ES-I3 (cell line): ENCODE measurements around the gene AFMID.
"Not testable (repeated sequence)": the region's sequence is repeated elsewhere in the genome, so short reads cannot be mapped to it uniquely, and the experiment has no call there.

Source experiments
- H3K36me3 ChIP-seq: 2 replicates; pipeline ENCODE4 v1.6.1; 2013; ENCODE audit warnings: mild to moderate bottlenecking, low read length, control low read depth, moderate library complexity; ENCODE audit not compliant: insufficient read depth
- H3K4me1 ChIP-seq: 2 replicates; pipeline ENCODE4 v1.6.1; 2013; ENCODE audit warnings: mild to moderate bottlenecking, control low read depth, low read length; ENCODE audit not compliant: insufficient read depth
- H3K9ac ChIP-seq: 2 replicates; pipeline ENCODE4 v1.6.1; 2013; ENCODE audit warnings: low read depth, mild to moderate bottlenecking, low read length, moderate library complexity
- H3K9me3 ChIP-seq: 2 replicates; pipeline ENCODE4 v1.6.1; 2013; ENCODE audit warnings: mild to moderate bottlenecking, low read length, moderate library complexity; ENCODE audit not compliant: control insufficient read depth, insufficient read depth

Gene AFMID

GRCh38 chr17:78252701-78253635 is 65.8 kb downstream of the AFMID start:
- no peaks in the 10 kb centered on the region for H3K36me3 ChIP-seq
- no peak overlapping the region for H3K9ac ChIP-seq
- no peaks in the 10 kb centered on the region for H3K9me3 ChIP-seq
- peaks cover 26% of the 10 kb centered on the region for H3K4me1 ChIP-seq

- Histone ChIP-seq H3K9ac (peak overlapping the region; percentile 85), H3K4me1 (peaks cover 31% of the 10 kb centered on the region)
- H3K9me3 ChIP-seq, H3K36me3 ChIP-seq: not testable (repeated sequence)
These were observed 66.4 kb downstream of the AFMID start for GRCh38 chr17:78253636-78253945.

DNA sequence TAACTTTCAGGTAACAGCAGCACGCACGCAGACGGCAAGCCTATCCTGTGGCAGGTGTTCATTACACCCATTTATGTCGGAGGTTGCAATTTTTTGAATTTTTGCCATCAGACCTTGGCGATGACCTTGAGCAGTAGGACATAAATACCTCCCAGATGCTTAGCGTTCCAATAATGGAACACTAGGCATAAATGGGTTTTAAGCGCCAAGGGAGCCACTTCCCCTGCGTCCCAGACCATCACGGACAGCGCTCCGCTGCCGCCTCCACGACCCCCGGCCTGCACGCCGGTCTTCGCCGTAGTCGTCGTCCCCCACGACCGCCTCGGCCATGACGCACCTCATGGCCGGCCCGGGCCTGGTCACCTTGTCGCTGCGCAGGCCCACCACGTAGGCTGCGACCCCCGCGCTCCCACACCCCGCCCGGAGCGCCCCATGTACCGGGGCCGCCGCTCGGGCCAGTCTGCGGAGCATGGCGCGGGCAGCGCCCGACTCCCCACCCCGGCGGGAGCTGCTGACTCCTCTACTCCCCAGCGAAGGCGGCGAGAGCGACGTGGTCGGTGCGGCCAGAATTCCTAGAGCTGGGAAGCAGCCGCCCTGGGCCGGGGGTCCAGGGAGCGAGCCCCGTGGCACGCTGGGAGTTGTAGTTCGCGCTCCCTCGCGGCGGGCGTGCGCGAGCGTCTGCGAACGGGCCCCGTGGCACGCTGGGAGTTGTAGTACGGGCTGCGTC is 66.9 kb downstream of the AFMID start:
- peaks cover 36% of the 10 kb centered on the region for H3K4me1 ChIP-seq
- H3K9ac ChIP-seq, result peak overlapping the region; percentile 85
- no peaks in the 10 kb centered on the region for H3K36me3 ChIP-seq

GRCh38 chr17:78255029-78255656 is 68.0 kb downstream of the AFMID start:
- H3K4me1 ChIP-seq, result peaks cover 38% of the 10 kb centered on the region
- H3K36me3 ChIP-seq, result no peaks in the 10 kb centered on the region
- H3K9me3 ChIP-seq, result no peaks in the 10 kb centered on the region

More for the DNA sequence above, 66.9 kb downstream of the AFMID start:
- no peaks in the 10 kb centered on the region for H3K9me3 ChIP-seq

DNA sequence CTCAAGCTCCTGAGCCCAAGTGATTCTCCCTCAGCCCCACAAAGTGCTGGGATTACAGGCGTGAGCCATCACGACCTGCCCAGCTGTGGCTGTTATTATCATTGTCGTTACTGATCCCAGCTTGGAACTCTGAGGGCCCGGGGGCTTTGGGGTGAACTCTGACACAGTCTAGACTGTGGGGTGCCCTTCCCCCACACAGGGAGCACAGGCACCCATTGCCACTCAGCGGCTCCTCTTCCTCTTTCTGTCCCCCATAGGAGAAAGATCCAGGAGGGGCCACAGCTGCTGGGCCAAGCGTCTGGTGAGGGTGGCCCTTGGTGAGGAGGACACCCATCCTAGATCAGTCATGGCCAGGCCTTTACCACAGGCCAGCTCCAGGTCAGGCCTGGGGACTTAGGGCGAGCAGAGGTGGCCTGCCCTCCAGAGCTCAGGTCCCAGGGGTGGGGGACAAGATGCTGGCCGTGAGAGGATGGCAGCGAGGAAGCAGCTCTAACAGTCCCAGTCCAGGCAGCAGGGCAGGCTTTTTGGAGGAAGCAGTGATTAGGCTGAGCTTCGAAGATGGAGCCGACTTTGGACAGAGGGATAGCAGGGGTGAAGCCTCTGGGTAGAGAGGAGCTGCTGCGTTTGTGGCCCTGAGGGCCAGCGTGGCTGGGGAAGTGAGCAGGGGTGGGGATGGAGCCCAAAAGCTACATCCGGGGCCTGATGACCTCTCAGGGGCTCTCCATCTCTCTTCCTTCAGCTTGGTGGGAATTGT is 69.0 kb downstream of the AFMID start:
- H3K9me3 ChIP-seq, result no peaks in the 10 kb centered on the region
- H3K4me1 ChIP-seq, result peaks cover 37% of the 10 kb centered on the region
- no peaks in the 10 kb centered on the region for H3K36me3 ChIP-seq
- no peak overlapping the region for H3K9ac ChIP-seq

More at GRCh38 chr17:78255029-78255656, 68.0 kb downstream of the AFMID start:
- H3K9ac ChIP-seq, result no peak overlapping the region

- H3K9me3 ChIP-seq, result no peaks in the 10 kb centered on the region
- H3K9ac ChIP-seq, result no peak overlapping the region
- peaks cover 32% of the 10 kb centered on the region for H3K4me1 ChIP-seq
- H3K36me3 ChIP-seq, result no peaks in the 10 kb centered on the region
These were observed 69.8 kb downstream of the AFMID start for GRCh38 chr17:78256707-78257591.
